PC-9 (cell line): ENCODE data around the gene HTT. TPM values are rescaled to one million over a fixed set of nuclear protein-coding genes. Genes with fewer than 3 reads are reported as not detected.

ENCODE experiments used
- BruUV-seq: library from RNA; stranded (reverse); fragments of 400-500 nt; replicated peaks from 2 replicates; lab custom pipeline; 2021; lab: Mats Ljungman, UMichigan
- CTCF ChIA-PET: fragments of 300-600 bp; sonication (Branson Sonifier 250); formaldehyde crosslinking; loops from one replicate; lab custom pipeline; 2022; ENCODE audit warnings: antibody characterized with exemption; lab: Charles Lee
- POLR2A ChIA-PET: fragments of 300-600 bp; sonication (Branson Sonifier 250); formaldehyde crosslinking; loops from one replicate; lab custom pipeline; 2022; ENCODE audit warnings: antibody characterized with exemption; ENCODE audit not compliant: unreplicated experiment; lab: Charles Lee
- DNase-seq, 2 experiments: peaks; one replicate each; pipeline versions ENCODE4 v3.0.0 to v3.0.0-alpha.2; 2015 to 2022; ENCODE audit warnings: mixed read lengths in 1 of 2
- H2AFZ ChIP-seq: fragments of 200-600 bp; sonication (generic); 2 replicates; pipeline ENCODE4 v1.8.1; 2017; ENCODE audit warnings: antibody characterized with exemption
- H3F3A ChIP-seq: fragments of 200-600 bp; sonication (generic); 2 replicates; pipeline ENCODE4 v1.8.1; 2017; ENCODE audit warnings: antibody characterized with exemption, mild to moderate bottlenecking, low read depth; ENCODE audit not compliant: insufficient read depth
- H3K27ac ChIP-seq: fragments of 200-600 bp; sonication (generic); 2 replicates; pipeline ENCODE4 v1.6.1; 2016; ENCODE audit warnings: mixed run types
- H3K27me3 ChIP-seq: fragments of 200-600 bp; sonication (generic); 2 replicates; pipeline ENCODE4 v1.6.1; 2016; ENCODE audit warnings: low read depth, mixed run types; ENCODE audit not compliant: insufficient read depth
- H3K36me3 ChIP-seq: fragments of 200-600 bp; sonication (generic); 2 replicates; pipeline ENCODE4 v1.6.1; 2016; ENCODE audit warnings: low read depth, mixed run types
- H3K4me1 ChIP-seq: fragments of 200-600 bp; sonication (generic); replicated peaks from 2 replicates; pipeline ENCODE4 v1.6.1; 2016; ENCODE audit warnings: mixed run types; ENCODE audit not compliant: insufficient read depth
- H3K4me2 ChIP-seq: fragments of 200-600 bp; sonication (generic); 2 replicates; pipeline ENCODE4 v1.6.1; 2017; ENCODE audit warnings: mixed run types
- H3K4me3 ChIP-seq: fragments of 200-600 bp; sonication (generic); 2 replicates; pipeline ENCODE4 v1.6.1; 2016; ENCODE audit warnings: mixed run types
- H3K79me2 ChIP-seq: fragments of 200-600 bp; sonication (generic); 2 replicates; pipeline ENCODE4 v1.6.1; 2017; ENCODE audit warnings: low read depth, mixed run types
- H3K9me2 ChIP-seq: fragments of 200-600 bp; sonication (generic); 2 replicates; pipeline ENCODE4 v1.8.1; 2017; ENCODE audit warnings: mild to moderate bottlenecking; ENCODE audit not compliant: insufficient read depth
- H3K9me3 ChIP-seq: fragments of 200-600 bp; sonication (generic); 2 replicates; pipeline ENCODE4 v1.8.1; 2016; ENCODE audit warnings: low read depth; ENCODE audit not compliant: insufficient read depth
- H4K20me1 ChIP-seq: fragments of 200-600 bp; sonication (generic); 2 replicates; pipeline ENCODE4 v1.8.1; 2017; ENCODE audit not compliant: insufficient read depth
- CTCF ChIP-seq: fragments of 200-600 bp; sonication (generic); conservative IDR thresholded peaks from 2 replicates; pipeline ENCODE4 v1.6.1; 2017; ENCODE audit warnings: mixed run types, antibody characterized with exemption, mild to moderate bottlenecking, moderate library complexity
- EZH2 ChIP-seq: fragments of 200-600 bp; sonication (generic); IDR thresholded peaks from 2 replicates; pipeline ENCODE4 v1.8.0; 2017; ENCODE audit warnings: antibody characterized with exemption, low read depth
- intact Hi-C: fragments of 100-400 bp; cut with micrococcal nuclease; formaldehyde crosslinking; loops from one replicate; pipeline ENCODE4 v1.10.0; 2022; ENCODE audit not compliant: unreplicated experiment
- total RNA-seq: library from RNA; stranded (reverse); gene quantifications from 2 replicates; pipeline ENCODE4 v1.2.3, GENCODE V29; 2021

Gene HTT
- total RNA-seq, 1 experiment from 2014 or later, result 81.7 TPM

GRCh38 chr4:3249711-3250437 is 175.4 kb downstream of the HTT start:
- Histone ChIP-seq H3K9me2 (no peaks in the 10 kb centered on the region), H3K4me1 (no peaks in the 10 kb centered on the region), H3K79me2 (no peaks in the 10 kb centered on the region), H3K9me3 (no peaks in the 10 kb centered on the region), H4K20me1 (no peaks in the 10 kb centered on the region), H3K27me3 (no peaks in the 10 kb centered on the region), H3F3A (no peaks in the 10 kb centered on the region), H3K4me2 (no peak overlapping the region), H3K4me3 (no peak overlapping the region), H3K27ac (no peak overlapping the region), H2AFZ (no peak overlapping the region), H3K36me3 (no peaks in the 10 kb centered on the region)
- CTCF ChIA-PET, result no interaction called here
- BruUV-seq, result no TSS peak
- TF ChIP-seq EZH2, result no peak
- TF ChIP-seq CTCF, result no peak
- POLR2A ChIA-PET, result no interaction called here
- no peak for DNase-seq
- intact Hi-C loops, result no loop called here

DNA sequence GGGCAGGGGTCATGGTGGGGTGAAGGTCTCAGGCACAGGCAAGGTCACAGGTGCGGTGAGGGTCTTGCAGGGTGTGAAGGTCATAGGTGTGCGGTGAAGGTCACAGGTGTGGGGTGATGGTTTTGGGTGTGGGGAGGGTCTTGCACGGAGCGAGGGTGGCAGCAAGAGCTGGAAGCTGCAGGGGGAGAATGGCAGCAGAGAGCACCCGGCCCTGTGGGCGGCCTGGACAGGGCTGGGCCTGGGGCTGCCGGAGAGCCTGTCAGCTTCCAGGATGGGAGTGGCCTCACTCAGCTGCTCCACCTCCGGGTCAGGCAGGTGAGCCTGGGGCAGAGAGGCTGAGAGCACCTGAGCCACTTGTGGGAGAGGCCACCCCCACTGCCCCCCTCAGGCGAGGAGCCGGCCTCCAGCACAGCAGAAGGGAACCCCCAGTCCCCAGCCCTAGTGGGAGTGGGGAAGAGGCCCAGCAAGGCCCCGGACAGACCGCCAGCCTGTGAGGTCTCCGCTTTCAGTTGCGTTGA is 176.0 kb downstream of the HTT start:
- Histone ChIP-seq H3F3A (no peaks in the 10 kb centered on the region), H4K20me1 (no peaks in the 10 kb centered on the region), H3K4me2 (no peak overlapping the region), H3K27ac (no peak overlapping the region), H2AFZ (no peak overlapping the region), H3K4me1 (no peaks in the 10 kb centered on the region), H3K36me3 (no peaks in the 10 kb centered on the region), H3K4me3 (no peak overlapping the region), H3K9me2 (no peaks in the 10 kb centered on the region), H3K79me2 (no peaks in the 10 kb centered on the region), H3K9me3 (no peaks in the 10 kb centered on the region), H3K27me3 (no peaks in the 10 kb centered on the region)
- DNase-seq, result no peak
- CTCF ChIA-PET, result no interaction called here
- intact Hi-C loops, result no loop called here
- no TSS peak for BruUV-seq
- POLR2A ChIA-PET, result no interaction called here
- TF ChIP-seq EZH2 (no peak), CTCF (no peak)

DNA sequence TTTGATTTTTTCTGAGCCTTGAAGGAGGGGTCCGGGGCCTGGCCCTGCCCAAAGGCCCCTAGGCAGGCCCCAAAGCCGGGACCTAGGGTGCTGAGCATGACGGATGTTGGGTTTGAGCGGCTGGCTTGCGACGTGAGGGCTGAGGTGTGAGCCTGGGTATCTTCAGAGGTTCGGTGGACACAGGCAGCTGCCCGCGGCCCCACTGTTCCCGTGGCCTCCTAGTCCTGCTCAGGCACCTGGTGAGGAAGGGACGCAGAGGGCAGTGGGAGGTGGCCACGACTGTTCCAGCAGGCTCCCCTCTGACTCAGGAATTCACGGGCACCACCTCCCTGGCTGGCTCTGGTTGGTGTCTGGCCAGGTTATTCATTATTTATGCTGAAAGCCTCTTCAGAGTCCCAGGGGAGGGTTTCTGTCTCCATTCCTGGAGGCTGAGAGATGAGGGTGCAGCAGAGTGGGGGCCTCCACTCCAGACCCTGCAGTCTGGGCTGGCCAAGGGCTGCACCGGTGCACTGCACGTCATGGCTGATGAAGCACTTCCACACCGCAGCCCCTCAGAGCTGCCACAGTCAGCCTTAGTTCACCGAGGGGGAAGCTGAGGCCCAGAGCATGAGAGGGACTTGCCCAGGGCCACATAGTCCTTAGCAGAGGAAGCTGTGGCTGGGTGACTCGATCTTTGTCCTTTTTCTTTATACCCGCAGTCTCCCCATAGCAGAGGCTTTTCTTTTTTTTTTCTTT is 176.6 kb downstream of the HTT start:
- intact Hi-C loops, result no loop called here
- Histone ChIP-seq H3K4me1 (peaks cover 2% of the 10 kb centered on the region), H3K27me3 (no peaks in the 10 kb centered on the region), H3K36me3 (no peaks in the 10 kb centered on the region), H3K27ac (no peak overlapping the region), H3K4me2 (no peak overlapping the region), H2AFZ (no peak overlapping the region), H3K9me3 (no peaks in the 10 kb centered on the region), H3K79me2 (no peaks in the 10 kb centered on the region), H4K20me1 (no peaks in the 10 kb centered on the region), H3K4me3 (no peak overlapping the region), H3K9me2 (no peaks in the 10 kb centered on the region), H3F3A (no peaks in the 10 kb centered on the region)
- TF ChIP-seq CTCF (no peak), EZH2 (no peak)
- ChIA-PET CTCF (no interaction called here), POLR2A (no interaction called here)
- BruUV-seq, result no TSS peak
- peak in 1 of 2 experiments; percentile 17 for DNase-seq
